Hypothalamus (tissue), 51 donors: ENCODE measurements around the gene SAT2.

Source experiments
- DNase-seq, 51 donors: peaks; one replicate each; lab custom pipeline; 2025; lab: John Stamatoyannopoulos, UW

The SAT2 gene

DNA sequence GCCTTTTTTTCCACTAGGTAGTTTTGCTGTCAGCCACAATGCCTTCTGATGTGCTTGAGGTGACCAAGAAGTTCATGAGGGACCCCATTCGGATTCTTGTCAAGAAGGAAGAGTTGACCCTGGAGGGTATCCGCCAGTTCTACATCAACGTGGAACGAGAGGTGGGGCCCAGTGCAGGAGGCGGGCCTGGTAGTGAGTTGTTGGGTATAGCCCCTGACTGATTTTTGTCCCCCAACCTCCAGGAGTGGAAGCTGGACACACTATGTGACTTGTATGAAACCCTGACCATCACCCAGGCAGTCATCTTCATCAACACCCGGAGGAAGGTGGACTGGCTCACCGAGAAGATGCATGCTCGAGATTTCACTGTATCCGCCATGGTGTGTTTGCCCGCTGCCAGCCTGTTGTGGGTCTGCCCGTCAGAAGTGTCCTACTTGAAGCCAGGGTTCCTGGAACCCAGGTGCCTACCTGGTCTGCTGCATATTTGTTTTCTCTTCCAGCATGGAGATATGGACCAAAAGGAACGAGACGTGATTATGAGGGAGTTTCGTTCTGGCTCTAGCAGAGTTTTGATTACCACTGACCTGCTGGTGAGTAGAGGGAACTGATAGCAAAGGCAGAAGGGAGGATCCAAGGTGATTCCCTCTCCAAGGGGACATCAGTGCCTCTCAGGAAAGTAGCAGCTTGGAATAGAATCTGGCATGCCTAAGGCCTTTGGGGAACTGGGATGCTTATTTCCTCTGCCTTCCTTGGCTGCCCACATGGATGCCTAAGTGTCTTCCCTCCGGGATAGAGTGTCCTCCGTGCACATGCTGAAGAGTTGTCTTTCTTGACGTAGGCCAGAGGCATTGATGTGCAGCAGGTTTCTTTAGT, 50.1 kb downstream of the SAT2 start:
- no peak for DNase-seq

DNA sequence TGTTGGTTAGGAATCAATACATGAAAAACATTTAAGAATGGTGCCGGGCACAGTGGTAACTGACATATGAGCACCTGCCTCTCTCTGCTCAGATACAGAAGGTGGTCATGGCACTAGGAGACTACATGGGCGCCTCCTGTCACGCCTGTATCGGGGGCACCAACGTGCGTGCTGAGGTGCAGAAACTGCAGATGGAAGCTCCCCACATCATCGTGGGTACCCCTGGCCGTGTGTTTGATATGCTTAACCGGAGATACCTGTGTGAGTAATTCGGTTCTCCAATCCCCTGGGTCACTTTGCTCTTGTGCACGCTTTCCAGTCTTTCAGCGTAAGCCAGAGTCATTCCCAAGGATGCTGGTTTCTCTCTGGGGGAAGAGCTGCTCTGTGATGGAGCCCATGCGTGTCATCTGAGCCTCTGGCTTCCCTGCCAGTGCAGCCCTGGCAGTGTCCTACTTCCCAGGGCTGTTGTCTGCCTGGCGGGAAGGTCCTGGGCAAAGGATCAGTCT, 51.1 kb downstream of the SAT2 start:
- DNase-seq, result peak in 1 of 51 donors; percentile 12
